Measurements from ENCODE around the gene ELMO2.
"Not testable (repeated sequence)": the region's sequence is repeated elsewhere in the genome, so short reads cannot be mapped to it uniquely, and the experiment has no call there.

ELMO2 gene

GRCh38 chr20:46402331-46402811 lies 4.0 kb downstream of the ELMO2 start:
- DNase-seq, result no peak

- DNase-seq, result no peak
These were observed 4.9 kb downstream of the ELMO2 start for GRCh38 chr20:46401478-46401860.

- peak; percentile 41 for DNase-seq
These were observed 5.5 kb downstream of the ELMO2 start for GRCh38 chr20:46400828-46401477.

GRCh38 chr20:46400253-46400652 lies 6.2 kb downstream of the ELMO2 start:
- DNase-seq, result no peak

- DNase-seq, result no peak
These were observed 7.0 kb downstream of the ELMO2 start for GRCh38 chr20:46399401-46399800.

- DNase-seq, result no peak
These were observed 7.5 kb downstream of the ELMO2 start for GRCh38 chr20:46398963-46399362.

GRCh38 chr20:46396052-46396740 lies 10.2 kb downstream of the ELMO2 start:
- no peak for DNase-seq

GRCh38 chr20:46394872-46395760 lies 11.3 kb downstream of the ELMO2 start:
- DNase-seq, result no peak

GRCh38 chr20:46393967-46394366 lies 12.4 kb downstream of the ELMO2 start:
- no peak for DNase-seq

- no peak for DNase-seq
These were observed 17.5 kb downstream of the ELMO2 start for GRCh38 chr20:46388937-46389336.

GRCh38 chr20:46388201-46388836 lies 18.1 kb downstream of the ELMO2 start:
- DNase-seq, result no peak

GRCh38 chr20:46387054-46387453 lies 19.4 kb downstream of the ELMO2 start:
- not testable (repeated sequence) for DNase-seq

GRCh38 chr20:46378412-46379009 lies 27.9 kb downstream of the ELMO2 start:
- DNase-seq, result no peak

GRCh38 chr20:46377518-46377917 lies 28.9 kb downstream of the ELMO2 start:
- no peak for DNase-seq

- DNase-seq, result no peak
These were observed 30.1 kb downstream of the ELMO2 start for GRCh38 chr20:46376196-46376785.

- DNase-seq, result no peak
These were observed 30.6 kb downstream of the ELMO2 start for GRCh38 chr20:46375771-46376170.

- DNase-seq, result no peak
These were observed 32.0 kb downstream of the ELMO2 start for GRCh38 chr20:46374383-46374782.

- DNase-seq, result no peak
These were observed 34.8 kb downstream of the ELMO2 start for GRCh38 chr20:46371656-46372055.

GRCh38 chr20:46368902-46369268 lies 37.5 kb downstream of the ELMO2 start:
- DNase-seq, result no peak

GRCh38 chr20:46367967-46368901 lies 38.2 kb downstream of the ELMO2 start:
- no peak for DNase-seq

GRCh38 chr20:46367234-46367633 lies 39.2 kb downstream of the ELMO2 start:
- no peak for DNase-seq
